ENCODE data around the gene IZUMO4.

- TF ChIP-seq ZNF274 (IDR thresholded peaks at IDR 0.05; ENCODE audit: low read depth, low read length), result no peak
- TF ChIP-seq SUZ12 (IDR thresholded peaks at IDR 0.05; ENCODE audit: extremely low read depth, insufficient read depth, insufficient read length), result no peak
Observed at GRCh38 chr19:2079076-2079864, 17.4 kb upstream of the IZUMO4 start.
